Measurements from ENCODE around the gene MAD1L1. TPM values are rescaled to one million over a fixed set of nuclear protein-coding genes. Genes with fewer than 3 reads are reported as not detected.

Gene MAD1L1
- total RNA-seq, 1 experiment from 2014 or later = 38.5 TPM

DNA sequence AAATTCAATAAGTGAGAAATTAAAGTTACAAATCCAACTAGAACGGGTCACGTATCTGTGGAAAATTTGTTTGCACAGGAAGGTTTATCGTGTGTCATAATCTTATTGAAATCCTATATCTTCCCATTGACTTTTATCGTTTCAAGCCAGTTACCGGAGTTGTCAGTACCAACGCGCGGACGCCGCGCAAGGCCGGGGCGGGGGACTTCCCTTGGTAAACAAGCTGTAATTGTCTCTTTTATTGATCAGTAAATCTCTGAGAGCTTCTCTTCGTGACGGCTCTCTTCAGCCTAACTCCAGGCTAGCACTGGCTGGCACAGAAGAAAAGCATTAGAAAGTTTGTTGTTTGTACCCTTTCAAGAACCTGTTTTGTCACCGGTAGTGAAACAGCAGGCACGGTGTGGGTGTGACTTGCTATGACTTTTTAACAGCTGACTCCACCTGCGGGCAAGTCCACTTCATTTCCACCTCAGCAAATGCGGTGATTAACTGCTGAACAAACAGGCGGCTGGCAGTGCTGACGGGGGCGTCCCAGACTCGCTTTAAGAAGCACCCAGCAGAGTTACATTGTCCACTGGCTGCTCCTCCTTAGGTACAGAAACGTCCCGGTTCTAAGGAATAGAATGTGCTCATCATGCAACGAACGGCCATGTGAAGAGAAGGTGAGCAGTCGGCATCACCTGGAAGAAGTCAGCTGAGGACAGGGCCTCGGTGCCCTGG lies 215.8 kb downstream of the MAD1L1 start:
- Histone ChIP-seq H3K4me2 (ENCODE audit: low read length) (no peak overlapping the region), H4K20me1 (ENCODE audit: insufficient read depth) (no peaks in the 10 kb centered on the region), H3K4me3 (replicated peaks in 1 of 2; ENCODE audit: low read depth in 1 of 2, low read length in 2 of 2) (no peak overlapping the region), H2AFZ (ENCODE audit: low read depth, low read length, poor library complexity, severe bottlenecking) (no peak overlapping the region), H3K27me3 (ENCODE audit: insufficient read depth, low read length) (no peaks in the 10 kb centered on the region), H3K9me2 (ENCODE audit: insufficient read depth) (no peaks in the 10 kb centered on the region), H3K79me2 (ENCODE audit: insufficient read depth, low read length) (0 out of 2 replicates have a peak, but pooled peaks cover 3% of the 10 kb centered on the region), H3K9ac (ENCODE audit: low read length) (no peak overlapping the region), H3K36me3 (ENCODE audit: control insufficient read depth in 1 of 2, insufficient read depth in 2 of 2, low read length in 2 of 2) (no peaks in the 10 kb centered on the region), H3K9me3 (ENCODE audit: control insufficient read depth in 1 of 2, insufficient read depth in 1 of 2, low read depth in 1 of 2, low read length in 2 of 2) (no peaks in the 10 kb centered on the region), H3K4me1 (ENCODE audit: control insufficient read depth in 1 of 2, insufficient read depth in 2 of 2, low read length in 2 of 2) (peaks cover 5 to 24% of the 10 kb centered on the region in 2 experiments), H3K27ac (ENCODE audit: low read depth, low read length) (no peak overlapping the region)
- DNase-seq (ENCODE audit: low read depth, low spot score) = no peak
- TF ChIP-seq REST (IDR thresholded peaks at IDR 0.05; ENCODE audit: low read depth) (no peak), CBX3 (IDR thresholded peaks at IDR 0.05; ENCODE audit: low read depth) (no peak), EZH2phosphoT487 (IDR thresholded peaks at IDR 0.05; ENCODE audit: borderline replicate concordance) (no peak), YY1 (IDR thresholded peaks at IDR 0.05; ENCODE audit: extremely low read depth, insufficient replicate concordance, low read depth, low read length) (no peak), SP1 (IDR thresholded peaks at IDR 0.05; ENCODE audit: low read depth) (no peak), CEBPB (IDR thresholded peaks at IDR 0.05; ENCODE audit: low read depth) (no peak), FOSL1 (IDR thresholded peaks at IDR 0.05; ENCODE audit: low read depth) (no peak), EGR1 (IDR thresholded peaks at IDR 0.05; ENCODE audit: low read depth) (no peak), TCF7L2 (IDR thresholded peaks at IDR 0.05; ENCODE audit: borderline replicate concordance, extremely low read depth, insufficient read depth, insufficient read length) (no peak), ELF1 (IDR thresholded peaks at IDR 0.05; ENCODE audit: borderline replicate concordance, low read depth) (no peak), ZNF274 (IDR thresholded peaks at IDR 0.05; ENCODE audit: low read depth, low read length) (no peak), EZH2 (IDR thresholded peaks at IDR 0.05) (no peak), POLR2AphosphoS5 (IDR thresholded peaks at IDR 0.05; ENCODE audit: low read depth, low read length) (no peak), ZFX (IDR thresholded peaks at IDR 0.05) (no peak), SRF (IDR thresholded peaks at IDR 0.05; ENCODE audit: low read depth) (no peak), SIN3A (IDR thresholded peaks at IDR 0.05; ENCODE audit: low read depth) (no peak), POLR2A (IDR thresholded peaks at IDR 0.05; ENCODE audit: borderline replicate concordance, extremely low read depth, insufficient read depth, insufficient read length) (no peak)
- TF ChIP-seq, protein P1, sequence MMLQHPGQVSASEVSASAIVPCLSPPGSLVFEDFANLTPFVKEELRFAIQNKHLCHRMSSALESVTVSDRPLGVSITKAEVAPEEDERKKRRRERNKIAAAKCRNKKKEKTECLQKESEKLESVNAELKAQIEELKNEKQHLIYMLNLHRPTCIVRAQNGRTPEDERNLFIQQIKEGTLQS (IDR thresholded peaks at IDR 0.05) = no peak
- TF ChIP-seq, protein P2, sequence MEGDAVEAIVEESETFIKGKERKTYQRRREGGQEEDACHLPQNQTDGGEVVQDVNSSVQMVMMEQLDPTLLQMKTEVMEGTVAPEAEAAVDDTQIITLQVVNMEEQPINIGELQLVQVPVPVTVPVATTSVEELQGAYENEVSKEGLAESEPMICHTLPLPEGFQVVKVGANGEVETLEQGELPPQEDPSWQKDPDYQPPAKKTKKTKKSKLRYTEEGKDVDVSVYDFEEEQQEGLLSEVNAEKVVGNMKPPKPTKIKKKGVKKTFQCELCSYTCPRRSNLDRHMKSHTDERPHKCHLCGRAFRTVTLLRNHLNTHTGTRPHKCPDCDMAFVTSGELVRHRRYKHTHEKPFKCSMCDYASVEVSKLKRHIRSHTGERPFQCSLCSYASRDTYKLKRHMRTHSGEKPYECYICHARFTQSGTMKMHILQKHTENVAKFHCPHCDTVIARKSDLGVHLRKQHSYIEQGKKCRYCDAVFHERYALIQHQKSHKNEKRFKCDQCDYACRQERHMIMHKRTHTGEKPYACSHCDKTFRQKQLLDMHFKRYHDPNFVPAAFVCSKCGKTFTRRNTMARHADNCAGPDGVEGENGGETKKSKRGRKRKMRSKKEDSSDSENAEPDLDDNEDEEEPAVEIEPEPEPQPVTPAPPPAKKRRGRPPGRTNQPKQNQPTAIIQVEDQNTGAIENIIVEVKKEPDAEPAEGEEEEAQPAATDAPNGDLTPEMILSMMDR (IDR thresholded peaks at IDR 0.05 in 2 of 3, conservative IDR thresholded peaks at IDR 0.05 in 1 of 3; ENCODE audit: borderline replicate concordance in 1 of 3, insufficient read depth in 1 of 3, low read depth in 2 of 3, low read length in 2 of 3) = no peak
- ATAC-seq = no peak
- ChIA-PET POLR2A (no interaction called here), RAD21 (ENCODE audit: low non-redundant PET in 1 of 2, low total read pairs in 2 of 2, uncharacterized antibody in 2 of 2, unreplicated experiment in 2 of 2) (no interaction called here), CTCF (no interaction called here)
- BruUV-seq (replicated peaks) = no TSS peak
- intact Hi-C loops (cut with micrococcal nuclease) = no loop called here
